Stimulated activated CD8-positive, alpha-beta memory T cell treated with anti-CD3 and anti-CD28 coated beads, Interleukin-4, amount 100 ng/mL, for 24 hours (primary cell): Measurements from ENCODE around the gene USP37.
A peak's percentile ranks its signal among the peaks of the same experiment; 100 is the strongest.

ENCODE experiments used
- DNase-seq: peaks from one replicate; pipeline ENCODE4 v3.0.0-alpha.2; 2020; ENCODE audit warnings: low read depth

Gene USP37

GRCh38 chr2:218431878-218432277, 136.3 kb downstream of the USP37 start:
- no peak for DNase-seq

GRCh38 chr2:218430721-218431120, 137.4 kb downstream of the USP37 start:
- no peak for DNase-seq

- no peak for DNase-seq
These were observed 138.0 kb downstream of the USP37 start for GRCh38 chr2:218429911-218430692.

- no peak for DNase-seq
These were observed 139.1 kb downstream of the USP37 start for GRCh38 chr2:218428846-218429558.

- no peak for DNase-seq
These were observed 140.4 kb downstream of the USP37 start for GRCh38 chr2:218427741-218428140.

GRCh38 chr2:218425531-218425930, 142.6 kb downstream of the USP37 start:
- DNase-seq = no peak

- no peak for DNase-seq
These were observed 144.6 kb downstream of the USP37 start for GRCh38 chr2:218423584-218423983.

- no peak for DNase-seq
These were observed 145.6 kb downstream of the USP37 start for GRCh38 chr2:218422403-218423086.

- no peak for DNase-seq
These were observed 147.1 kb downstream of the USP37 start for GRCh38 chr2:218421027-218421426.

GRCh38 chr2:218419630-218420216, 148.4 kb downstream of the USP37 start:
- DNase-seq = no peak

GRCh38 chr2:218418717-218419458, 149.3 kb downstream of the USP37 start, which contains the start of gene VIL1:
Gene VIL1, plus strand, starts transcription at chr2:218419123. Its CDS starts 4,656 bp downstream, at chr2:218423779.
- DNase-seq = no peak

- no peak for DNase-seq
These were observed 149.8 kb downstream of the USP37 start for GRCh38 chr2:218418321-218418716.

GRCh38 chr2:218407717-218408116, 160.4 kb downstream of the USP37 start:
- DNase-seq = no peak

GRCh38 chr2:218406949-218407618, 161.1 kb downstream of the USP37 start:
- no peak for DNase-seq

GRCh38 chr2:218406209-218406948, 161.8 kb downstream of the USP37 start:
- DNase-seq = peak; percentile 93

GRCh38 chr2:218405746-218406208, 162.4 kb downstream of the USP37 start:
- no peak for DNase-seq

GRCh38 chr2:218405086-218405745, 162.9 kb downstream of the USP37 start:
- DNase-seq = no peak

- DNase-seq = no peak
These were observed 163.6 kb downstream of the USP37 start for GRCh38 chr2:218404351-218405085.

GRCh38 chr2:218403810-218404209, 164.3 kb downstream of the USP37 start:
- DNase-seq = no peak
